Glomerular endothelial cell (primary cell): ENCODE data around the gene ARL6IP5. TPM values are rescaled to one million over a fixed set of nuclear protein-coding genes. Genes with fewer than 3 reads are reported as not detected.

Experiments used
- DNase-seq: peaks from one replicate; pipeline ENCODE4 v3.0.0-alpha.2; 2011; ENCODE audit warnings: low read depth, low spot score; ENCODE audit errors: extremely low read depth
- total RNA-seq: library from RNA; depleted of rRNA; stranded (reverse); fragments of >200 nt; gene quantifications from 2 replicates; pipeline ENCODE4 v1.2.3, GENCODE V29; 2015

Gene ARL6IP5
- total RNA-seq, 1 donor from 2014 or later, result 115 TPM

- DNase-seq, result peak; percentile 83
Observed at GRCh38 chr3:69085833-69086722, 1.3 kb downstream of the ARL6IP5 start.

DNA sequence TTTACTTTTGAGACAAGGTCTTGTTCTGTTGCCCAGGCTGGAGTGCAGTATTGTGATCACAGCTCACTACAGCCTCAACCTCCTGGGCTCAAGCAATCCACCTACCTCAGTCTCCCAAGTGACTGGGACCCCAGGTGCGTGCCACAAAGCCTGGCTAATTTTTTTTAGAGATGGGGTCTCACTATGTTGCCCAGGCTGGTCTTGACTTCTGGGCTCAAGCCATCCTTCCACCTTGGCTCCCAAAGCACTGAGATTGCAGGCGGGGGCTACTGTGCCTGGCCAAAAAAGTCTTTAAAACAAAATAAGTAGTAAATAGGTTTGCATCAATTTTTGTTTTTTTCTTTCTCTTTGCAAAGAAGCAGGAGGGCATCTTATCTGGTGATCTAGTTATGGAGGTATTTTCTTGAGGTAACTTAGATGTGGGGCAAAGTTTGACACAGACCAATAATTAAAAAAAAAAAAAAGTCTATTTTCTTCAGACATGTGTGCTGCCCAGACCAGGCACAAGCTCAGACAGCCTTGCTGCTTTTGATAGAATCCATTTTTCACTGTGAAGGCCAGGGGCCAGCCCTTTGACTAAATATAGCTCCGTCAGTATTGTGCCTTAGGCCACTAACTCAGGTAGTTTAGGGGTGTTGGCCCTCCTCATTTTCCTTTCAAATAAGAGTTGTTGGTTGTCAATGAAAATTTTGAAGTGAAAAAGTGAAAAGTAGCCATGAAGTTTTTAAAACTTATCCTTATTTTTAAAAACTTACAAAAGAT is 2.5 kb downstream of the ARL6IP5 start:
- DNase-seq, result no peak

DNA sequence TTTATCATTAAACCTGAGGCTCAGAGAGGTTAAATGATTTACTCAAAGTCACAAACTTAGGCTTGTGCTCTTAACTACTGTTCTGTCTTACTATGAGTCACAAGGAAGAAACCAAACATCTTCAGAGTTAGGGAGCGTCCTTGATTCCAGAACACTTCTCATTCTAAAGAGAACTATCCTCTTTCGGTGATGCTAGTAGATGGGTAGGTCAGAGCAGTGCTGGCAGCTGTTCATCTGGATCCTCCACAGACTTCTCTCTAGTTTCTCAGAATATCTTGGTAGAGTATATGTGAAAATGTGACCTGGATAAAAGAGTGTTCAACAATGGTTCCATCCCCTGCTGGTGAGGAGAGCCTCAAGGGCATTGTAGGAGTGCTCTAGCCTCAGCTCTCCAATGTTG is 3.3 kb downstream of the ARL6IP5 start:
- DNase-seq, result no peak

GRCh38 chr3:69090021-69090420 is 5.3 kb downstream of the ARL6IP5 start:
- no peak for DNase-seq

DNA sequence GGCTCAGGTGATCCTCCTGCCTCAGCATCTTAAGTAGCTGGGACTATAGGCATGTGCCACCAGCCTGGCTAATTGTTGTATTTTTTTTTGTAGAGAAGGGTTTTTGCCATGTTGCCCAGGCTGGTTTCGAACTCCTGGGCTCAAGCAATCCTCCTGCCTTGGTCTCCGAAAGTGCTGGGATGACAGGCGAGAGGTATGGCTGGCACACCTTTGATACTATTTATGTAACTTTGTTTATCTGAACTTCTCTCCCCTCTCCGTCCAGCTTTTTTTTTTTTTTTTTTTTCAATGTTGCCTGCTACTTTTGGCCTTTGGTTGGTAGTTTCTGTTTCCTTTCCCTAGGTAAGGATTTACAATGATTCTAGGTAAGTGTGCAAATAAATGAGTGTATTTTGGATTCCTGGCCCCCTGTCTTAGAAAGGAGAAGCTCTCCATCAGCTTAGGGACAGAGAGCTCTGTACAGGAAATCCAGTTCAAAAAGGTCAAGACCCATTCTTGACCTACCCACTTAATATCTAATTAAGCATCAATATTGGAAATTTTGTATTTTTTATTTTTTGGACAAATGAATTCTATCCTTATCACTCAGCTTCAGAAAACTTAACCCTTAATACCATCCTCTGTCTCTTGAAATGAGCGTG is 6.8 kb downstream of the ARL6IP5 start:
- DNase-seq, result no peak

- no peak for DNase-seq
Observed at GRCh38 chr3:69092030-69092516, 7.3 kb downstream of the ARL6IP5 start.

GRCh38 chr3:69094467-69095205 is 9.9 kb downstream of the ARL6IP5 start:
- DNase-seq, result no peak

DNA sequence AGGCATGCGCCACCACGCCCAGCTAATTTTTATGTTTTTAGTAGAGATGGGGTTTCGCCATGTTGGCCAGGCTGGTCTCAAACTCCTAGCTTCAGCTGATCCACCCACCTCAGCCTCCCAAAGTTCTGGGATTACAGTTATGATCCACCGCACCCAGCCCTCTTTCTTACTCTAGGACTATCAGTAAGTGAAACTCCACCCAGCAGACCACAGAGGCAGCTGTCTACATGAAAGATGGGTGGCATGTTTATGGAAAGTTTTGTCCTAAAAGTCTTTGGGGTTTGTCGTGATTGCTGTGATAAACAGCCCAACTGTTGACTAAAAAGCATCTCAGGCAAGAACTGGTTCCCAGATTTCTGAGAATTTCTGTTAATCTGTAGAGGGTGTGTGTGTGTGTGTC is 10.9 kb downstream of the ARL6IP5 start:
- DNase-seq, result no peak

- no peak for DNase-seq
Observed at GRCh38 chr3:69096299-69096698, 11.6 kb downstream of the ARL6IP5 start.

- DNase-seq, result no peak
Observed at GRCh38 chr3:69097407-69098086, 12.8 kb downstream of the ARL6IP5 start.

- DNase-seq, result no peak
Observed at GRCh38 chr3:69099576-69099975, 14.8 kb downstream of the ARL6IP5 start.

GRCh38 chr3:69102384-69102783 is 17.6 kb downstream of the ARL6IP5 start:
- no peak for DNase-seq

- DNase-seq, result no peak
Observed at GRCh38 chr3:69103123-69103522, 18.4 kb downstream of the ARL6IP5 start.

GRCh38 chr3:69104586-69104985 is 19.8 kb downstream of the ARL6IP5 start:
- DNase-seq, result no peak

- DNase-seq, result no peak
Observed at GRCh38 chr3:69105320-69105719, 20.6 kb downstream of the ARL6IP5 start.

DNA sequence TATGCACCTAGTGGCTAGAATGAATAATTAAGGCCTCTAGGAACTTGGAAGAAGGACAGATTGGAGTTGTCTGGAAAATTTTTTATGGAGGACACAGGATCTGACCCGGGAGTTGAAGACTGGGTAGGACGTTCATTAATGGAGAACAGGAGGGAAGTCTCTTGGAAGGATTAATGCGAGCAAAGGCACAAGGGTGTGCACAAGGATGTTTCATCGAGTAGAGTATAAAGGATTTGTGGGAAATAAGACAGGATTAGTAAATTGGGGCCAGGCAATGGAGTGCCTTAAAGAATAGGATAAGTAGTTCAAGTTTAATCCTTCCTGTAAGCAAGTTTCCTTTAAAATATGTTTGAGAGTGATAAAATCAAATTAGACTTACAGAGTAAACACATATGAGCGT is 23.1 kb downstream of the ARL6IP5 start:
- DNase-seq, result no peak

DNA sequence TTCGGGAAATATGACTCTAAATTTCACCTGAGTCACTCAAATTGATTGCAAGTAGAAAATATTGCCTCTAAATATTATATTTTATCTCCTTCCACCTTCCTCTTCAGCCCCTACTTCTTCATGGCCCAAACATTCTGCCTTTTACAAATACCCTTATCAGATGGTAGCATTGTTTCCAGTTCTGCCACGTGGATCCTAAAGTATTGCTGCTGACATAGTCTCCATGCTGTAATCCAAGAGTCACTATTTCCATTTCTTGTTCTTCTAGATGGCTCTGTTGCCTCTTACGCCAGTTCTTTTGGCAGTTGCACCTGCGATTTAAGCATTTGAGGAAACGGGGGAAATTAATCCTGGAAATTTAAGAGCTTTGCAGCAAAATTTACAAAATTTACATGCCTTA is 24.1 kb downstream of the ARL6IP5 start:
- DNase-seq, result no peak

DNA sequence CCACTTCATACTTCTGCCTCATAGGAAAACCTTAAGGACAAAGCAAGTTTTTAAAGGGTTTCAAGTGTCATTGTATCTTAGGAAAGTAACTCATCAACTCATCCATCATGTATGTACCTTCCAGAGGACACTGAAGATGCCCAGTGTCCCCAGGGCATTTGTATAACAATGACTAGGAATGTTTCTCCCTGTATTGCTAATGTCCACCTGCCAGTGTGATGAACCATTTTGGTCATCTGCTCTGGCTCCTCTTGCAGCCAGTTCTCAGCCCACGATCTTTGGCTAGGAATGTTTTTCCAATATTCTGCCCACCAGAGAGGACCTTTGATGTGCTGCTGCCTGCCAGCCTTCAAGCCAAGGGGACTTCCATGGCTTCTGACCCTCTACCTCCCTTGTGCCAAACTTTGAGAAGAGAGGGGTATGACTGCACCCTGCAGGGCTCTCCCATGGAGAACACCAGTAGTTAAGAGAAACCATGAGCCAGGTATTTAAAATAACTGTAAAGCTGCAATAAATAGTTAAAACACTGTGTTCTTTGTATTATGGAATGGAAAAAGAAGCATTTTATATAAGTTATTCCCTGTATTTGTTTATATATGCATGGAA is 26.3 kb downstream of the ARL6IP5 start:
- no peak for DNase-seq

GRCh38 chr3:69113536-69113935 is 28.8 kb downstream of the ARL6IP5 start:
- DNase-seq, result no peak

- DNase-seq, result no peak
Observed at GRCh38 chr3:69115731-69116130, 31.0 kb downstream of the ARL6IP5 start.
